Activated T-helper 1 cell treated with anti-CD3 and anti-CD28 coated beads, Interleukin-12 subunit alpha, Interleukin-12 subunit beta, Interleukin-2, Interleukin-4 antibody, amounts not matched to agents 30 ng/mL and 10 ng/mL and 1 ng/mL, durations not matched to agents 14 hours and 24 hours and 36 hours (primary cell): ENCODE measurements around the gene SMAGP. TPM values are rescaled to one million over a fixed set of nuclear protein-coding genes. Genes with fewer than 3 reads are reported as not detected.

Experiments used
- DNase-seq: peaks from one replicate; pipeline ENCODE4 v3.0.0; 2021; ENCODE audit warnings: low spot score
- H3K27ac Mint-ChIP-seq: one replicate; pipeline ENCODE4 v1.8.0; 2021; ENCODE audit warnings: mild to moderate bottlenecking, mixed read lengths
- H3K27me3 Mint-ChIP-seq: one replicate; pipeline ENCODE4 v1.8.0; 2022; ENCODE audit warnings: mild to moderate bottlenecking, moderate library complexity, mixed read lengths; ENCODE audit not compliant: insufficient read depth
- H3K36me3 Mint-ChIP-seq: one replicate; pipeline ENCODE4 v1.8.0; 2021; ENCODE audit warnings: low read depth, mixed read lengths
- H3K4me1 Mint-ChIP-seq: one replicate; pipeline ENCODE4 v1.8.0; 2021; ENCODE audit warnings: low read depth, mixed read lengths
- H3K4me3 Mint-ChIP-seq: one replicate; pipeline ENCODE4 v1.8.0; 2021; ENCODE audit warnings: mild to moderate bottlenecking, moderate library complexity, mixed read lengths
- H3K9me3 Mint-ChIP-seq: one replicate; pipeline ENCODE4 v1.8.0; 2021; ENCODE audit warnings: mixed read lengths
- intact Hi-C: fragments of 100-400 bp; cut with micrococcal nuclease; formaldehyde crosslinking; loops from one replicate; pipeline ENCODE4 v1.15.1; 2024
- total RNA-seq: library from RNA; stranded (reverse); gene quantifications from 2 replicates; pipeline ENCODE4 v1.2.3, GENCODE V29; 2022

The SMAGP gene
- total RNA-seq, 1 donor from 2014 or later = 0.16 TPM

DNA sequence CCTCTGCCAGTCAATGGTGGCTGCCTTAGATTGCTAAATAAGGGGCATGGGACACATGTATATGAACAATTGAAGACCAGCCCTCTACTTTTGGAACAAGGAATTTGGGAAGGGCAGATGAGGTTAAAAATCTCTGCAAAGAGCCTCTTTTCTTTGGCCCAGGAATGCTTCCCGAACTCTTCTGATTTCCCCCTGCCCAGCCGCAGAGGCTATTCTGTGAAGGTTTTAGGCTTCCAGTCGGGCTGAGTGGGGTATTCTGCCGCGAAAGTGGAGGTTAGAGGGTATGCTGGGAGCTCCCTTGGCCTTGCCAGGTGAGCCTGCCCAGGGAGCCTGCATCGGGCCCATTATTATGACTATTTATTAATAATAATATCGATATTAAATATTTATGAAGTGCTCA, 53.6 kb downstream of the SMAGP start:
- DNase-seq = no peak
- Mint-ChIP-seq H3K27me3 (no peaks in the 10 kb centered on the region), H3K4me1 (peaks cover 21% of the 10 kb centered on the region), H3K36me3 (no peaks in the 10 kb centered on the region), H3K27ac (no peak overlapping the region), H3K4me3 (peak overlapping the region; percentile 66), H3K9me3 (no peaks in the 10 kb centered on the region)
- intact Hi-C loops = loop anchor here (1.0 to 5.0 kb wide), 2 partner anchors 106 to 168 kb away; partner anchors contain the start of genes BIN2 and LETMD1

DNA sequence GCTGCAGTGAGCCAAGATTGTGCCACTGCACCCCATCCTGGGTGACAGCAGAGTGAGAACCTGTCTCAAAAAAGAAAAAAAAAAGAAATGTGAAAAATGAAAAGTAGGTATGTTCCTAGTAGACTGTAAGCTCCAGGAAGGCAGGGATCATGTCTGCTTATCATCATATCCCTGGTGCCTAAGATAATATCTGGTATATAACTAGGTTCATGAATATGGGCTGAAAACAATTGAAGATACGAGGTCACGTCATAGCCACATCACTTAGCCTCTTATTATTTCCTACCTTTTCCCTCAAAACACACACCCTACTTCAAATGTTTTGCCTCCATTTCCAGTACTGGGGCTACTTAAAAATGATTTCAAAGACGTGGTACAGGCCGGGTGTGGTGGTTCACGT, 55.3 kb downstream of the SMAGP start:
- intact Hi-C loops = loop anchor here (5.0 kb wide), 1 partner anchor 107 kb away; the partner anchor contains the start of gene BIN2
- Mint-ChIP-seq H3K27ac (no peak overlapping the region), H3K36me3 (no peaks in the 10 kb centered on the region), H3K27me3 (no peaks in the 10 kb centered on the region), H3K9me3 (no peaks in the 10 kb centered on the region), H3K4me3 (no peak overlapping the region), H3K4me1 (peaks cover 21% of the 10 kb centered on the region)
- no peak for DNase-seq

GRCh38 chr12:51210690-51211395, 59.4 kb downstream of the SMAGP start:
- intact Hi-C loops = no loop called here
- peaks cover 4% of the 10 kb centered on the region for H3K4me1 Mint-ChIP-seq
- no peaks in the 10 kb centered on the region for H3K27me3 Mint-ChIP-seq
- no peaks in the 10 kb centered on the region for H3K36me3 Mint-ChIP-seq
- no peak overlapping the region for H3K4me3 Mint-ChIP-seq
- no peak for DNase-seq
- H3K9me3 Mint-ChIP-seq = no peaks in the 10 kb centered on the region
- no peak overlapping the region for H3K27ac Mint-ChIP-seq

GRCh38 chr12:51209259-51209658, 61.0 kb downstream of the SMAGP start:
- Mint-ChIP-seq H3K4me3 (no peak overlapping the region), H3K9me3 (no peaks in the 10 kb centered on the region), H3K36me3 (no peaks in the 10 kb centered on the region), H3K27ac (no peak overlapping the region), H3K4me1 (peaks cover 1% of the 10 kb centered on the region), H3K27me3 (no peaks in the 10 kb centered on the region)
- intact Hi-C loops = no loop called here
- no peak for DNase-seq

DNA sequence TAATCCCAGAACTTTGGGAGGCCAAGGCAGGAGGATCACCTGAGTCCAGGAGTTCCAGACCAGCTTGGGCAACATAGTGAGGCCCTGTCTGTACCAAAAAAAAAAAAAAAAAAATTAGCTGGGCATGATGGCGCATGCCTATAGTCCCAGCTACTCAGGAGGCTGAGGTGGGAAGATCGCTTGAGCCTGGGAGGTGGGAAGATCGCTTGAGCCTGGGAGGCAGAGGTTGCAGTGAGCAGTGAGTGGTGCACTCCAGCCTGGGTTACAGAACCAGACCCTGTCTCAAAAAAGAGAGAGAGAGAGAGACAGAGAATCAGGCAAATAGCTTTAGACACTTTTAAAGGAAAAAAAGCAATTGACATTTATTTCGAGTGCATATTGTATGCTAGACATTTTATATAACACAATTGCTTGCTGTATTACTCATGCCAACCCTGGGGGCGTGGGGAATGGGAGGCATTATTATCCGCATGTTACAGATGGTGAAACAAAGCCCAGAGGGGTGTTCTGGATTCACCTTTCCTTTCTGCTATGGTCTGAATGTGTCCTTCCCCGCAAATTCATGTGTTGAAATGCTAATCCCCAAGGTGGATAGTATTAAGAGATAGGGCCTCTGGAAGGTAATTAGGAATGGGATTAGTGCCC, 62.1 kb downstream of the SMAGP start:
- intact Hi-C loops = no loop called here
- Mint-ChIP-seq H3K4me1 (peaks cover 7% of the 10 kb centered on the region), H3K27ac (no peak overlapping the region), H3K9me3 (no peaks in the 10 kb centered on the region), H3K4me3 (no peak overlapping the region), H3K27me3 (no peaks in the 10 kb centered on the region), H3K36me3 (no peaks in the 10 kb centered on the region)
- no peak for DNase-seq

DNA sequence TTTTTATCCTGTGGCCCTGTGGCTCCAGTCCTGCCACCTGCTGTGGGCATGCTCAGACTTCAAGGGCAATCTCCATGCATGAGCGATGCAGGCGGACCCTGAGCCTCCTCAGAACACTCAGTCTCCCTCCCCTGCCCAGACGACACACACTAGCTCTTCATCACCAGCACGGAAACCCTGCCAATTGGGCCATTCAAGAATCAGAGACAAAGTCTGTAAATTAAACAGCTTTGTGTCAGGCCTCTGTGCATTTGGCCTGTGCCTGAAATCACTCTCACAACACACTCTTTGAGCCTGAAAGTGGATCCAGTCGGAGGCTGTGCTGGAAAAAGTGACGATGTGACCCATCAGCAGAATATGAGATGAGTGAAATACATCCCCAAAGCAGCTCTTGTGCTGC, 64.9 kb downstream of the SMAGP start:
- intact Hi-C loops = no loop called here
- no peak for DNase-seq
- Mint-ChIP-seq H3K27ac (no peak overlapping the region), H3K4me1 (peaks cover 11% of the 10 kb centered on the region), H3K4me3 (no peak overlapping the region), H3K9me3 (no peaks in the 10 kb centered on the region), H3K36me3 (no peaks in the 10 kb centered on the region), H3K27me3 (no peaks in the 10 kb centered on the region)

DNA sequence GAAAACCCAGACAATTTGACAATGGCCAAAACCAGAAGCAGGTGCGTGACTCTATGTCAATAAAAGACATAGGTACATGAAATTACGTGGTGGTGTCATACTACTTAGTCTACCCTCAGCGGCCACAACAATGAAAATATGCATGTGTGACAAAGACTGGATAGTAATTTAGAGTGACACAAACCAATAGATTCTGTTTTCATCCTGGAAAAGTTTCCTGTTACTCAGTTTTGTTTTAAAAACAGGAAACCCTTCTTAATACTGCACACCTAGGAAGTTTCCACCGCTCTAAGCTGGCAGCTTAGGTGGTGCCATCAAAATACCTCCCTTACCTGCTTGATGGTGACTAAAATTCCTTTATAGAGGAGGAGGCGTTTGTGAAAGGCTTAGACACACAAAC, 67.5 kb downstream of the SMAGP start:
- Mint-ChIP-seq H3K4me1 (peaks cover 11% of the 10 kb centered on the region), H3K9me3 (no peaks in the 10 kb centered on the region), H3K36me3 (no peaks in the 10 kb centered on the region), H3K27ac (peak overlapping the region; percentile 72), H3K27me3 (no peaks in the 10 kb centered on the region), H3K4me3 (no peak overlapping the region)
- intact Hi-C loops = no loop called here
- DNase-seq = no peak

DNA sequence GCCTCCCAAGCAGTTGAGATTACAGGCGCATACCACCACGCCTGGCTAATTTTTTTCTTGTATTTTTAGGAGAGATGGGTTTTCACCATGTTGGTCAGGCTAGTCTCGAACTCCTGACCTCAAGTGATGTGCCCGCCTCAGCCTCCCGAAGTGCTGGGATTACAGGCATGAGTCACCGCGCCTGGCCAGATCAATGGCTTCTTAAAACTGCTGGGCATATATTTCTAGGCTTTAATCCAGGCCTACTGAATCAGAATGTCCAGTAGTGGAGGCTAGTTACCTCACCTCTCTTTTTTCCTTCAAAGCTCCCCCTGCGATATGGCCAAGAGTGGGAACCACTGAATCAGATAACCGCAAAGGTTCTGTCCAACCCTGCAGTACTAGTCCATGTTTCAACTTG, 69.4 kb downstream of the SMAGP start:
- no peak for DNase-seq
- Mint-ChIP-seq H3K27ac (no peak overlapping the region), H3K4me3 (no peak overlapping the region), H3K9me3 (no peaks in the 10 kb centered on the region), H3K27me3 (no peaks in the 10 kb centered on the region), H3K4me1 (peaks cover 11% of the 10 kb centered on the region), H3K36me3 (no peaks in the 10 kb centered on the region)
- intact Hi-C loops = no loop called here

- intact Hi-C loops = no loop called here
- Mint-ChIP-seq H3K4me3 (no peak overlapping the region), H3K36me3 (no peaks in the 10 kb centered on the region), H3K27me3 (no peaks in the 10 kb centered on the region), H3K27ac (no peak overlapping the region), H3K4me1 (peaks cover 11% of the 10 kb centered on the region), H3K9me3 (no peaks in the 10 kb centered on the region)
- DNase-seq = no peak
These were observed 70.1 kb downstream of the SMAGP start for GRCh38 chr12:51200156-51200555.

GRCh38 chr12:51199366-51199945, 70.8 kb downstream of the SMAGP start:
- intact Hi-C loops = no loop called here
- H3K27me3 Mint-ChIP-seq = no peaks in the 10 kb centered on the region
- peaks cover 11% of the 10 kb centered on the region for H3K4me1 Mint-ChIP-seq
- H3K27ac Mint-ChIP-seq = no peak overlapping the region
- no peaks in the 10 kb centered on the region for H3K9me3 Mint-ChIP-seq
- no peak overlapping the region for H3K4me3 Mint-ChIP-seq
- DNase-seq = no peak
- no peaks in the 10 kb centered on the region for H3K36me3 Mint-ChIP-seq

DNA sequence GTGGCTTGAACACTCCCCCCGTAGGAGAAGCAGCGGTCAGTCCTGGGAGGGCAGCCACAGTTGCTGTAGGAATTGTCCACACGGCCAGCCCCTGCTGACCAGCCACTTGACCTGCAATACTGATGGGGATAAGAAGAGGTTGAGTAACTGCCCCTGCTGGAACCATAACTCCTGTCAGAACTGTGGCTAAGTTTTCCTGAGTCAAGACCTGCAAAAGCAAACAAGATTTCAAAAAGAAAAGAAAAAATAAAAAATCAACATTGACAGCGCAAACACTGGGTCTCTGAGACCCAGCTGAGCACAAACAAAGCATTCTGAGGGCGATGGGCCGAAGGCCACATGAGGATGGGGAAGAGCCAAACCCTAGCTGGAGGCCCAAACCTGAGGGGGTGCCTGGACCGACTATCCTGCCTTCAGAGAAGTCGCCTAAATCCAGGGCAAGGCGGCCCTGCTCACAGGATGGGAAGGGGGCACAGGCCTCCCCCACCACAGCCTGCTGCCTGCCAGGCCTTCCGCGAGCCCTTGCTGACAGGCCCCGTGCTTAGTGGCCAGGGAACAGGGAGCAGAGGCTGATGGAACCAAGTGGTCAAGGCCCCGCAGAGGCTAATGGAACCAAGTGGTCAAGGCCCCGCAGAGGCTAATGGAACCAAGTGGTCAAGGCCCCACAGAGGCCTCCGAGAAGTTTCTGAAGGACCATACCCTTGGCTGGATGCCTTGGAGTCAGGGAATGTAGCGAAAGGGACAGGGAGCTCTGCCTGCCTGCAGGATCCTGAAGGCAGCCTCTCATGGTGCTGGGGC, 71.4 kb downstream of the SMAGP start:
- Mint-ChIP-seq H3K27me3 (no peaks in the 10 kb centered on the region), H3K4me1 (peaks cover 11% of the 10 kb centered on the region), H3K27ac (no peak overlapping the region), H3K36me3 (no peaks in the 10 kb centered on the region), H3K9me3 (no peaks in the 10 kb centered on the region), H3K4me3 (no peak overlapping the region)
- DNase-seq = no peak
- intact Hi-C loops = no loop called here

- Mint-ChIP-seq H3K4me1 (peaks cover 3% of the 10 kb centered on the region), H3K27ac (no peak overlapping the region), H3K36me3 (no peaks in the 10 kb centered on the region), H3K9me3 (no peaks in the 10 kb centered on the region), H3K27me3 (no peaks in the 10 kb centered on the region), H3K4me3 (no peak overlapping the region)
- intact Hi-C loops = no loop called here
- no peak for DNase-seq
These were observed 72.3 kb downstream of the SMAGP start for GRCh38 chr12:51197736-51198567.
